H1 (cell line): ENCODE results near the gene SYNJ1.

Experiments
- CEBPB ChIP-seq: IDR thresholded peaks from 2 replicates; pipeline ENCODE4 v1.6.1; 2012; ENCODE audit warnings: low read depth, low read length
- EP300 ChIP-seq, 2 experiments: IDR thresholded peaks; 1 replicate in 1 of 2; 2 replicates in 1 of 2; pipeline ENCODE4 v1.6.1; 2011 to 2012; ENCODE audit warnings: low read depth in 2 of 2, low read length in 2 of 2, mild to moderate bottlenecking in 2 of 2, borderline replicate concordance in 1 of 2, inconsistent platforms in 1 of 2, moderate library complexity in 1 of 2
- EZH2 ChIP-seq: fragments of 200-600 bp; sonication (generic); IDR thresholded peaks from 2 replicates; pipeline ENCODE4 v1.7.1; 2012; ENCODE audit warnings: low read depth, mild to moderate bottlenecking, moderate library complexity, low read length, inconsistent platforms; ENCODE audit not compliant: severe bottlenecking
- KDM1A ChIP-seq: fragments of 200-600, 300-600 bp; sonication (generic); IDR thresholded peaks from 2 replicates; pipeline ENCODE4 v1.7.1; 2016; ENCODE audit warnings: mild to moderate bottlenecking, low read length, borderline replicate concordance
- SP2 ChIP-seq: IDR thresholded peaks from 2 replicates; pipeline ENCODE4 v1.6.1; 2012; ENCODE audit warnings: mild to moderate bottlenecking, low read length, inconsistent platforms
- TF ChIP-seq, protein P1 (sequence below), 3 experiments: IDR thresholded peaks; 1 replicate in 2 of 3; 2 replicates in 1 of 3; pipeline versions ENCODE4 v1.5.1 to v1.6.1; 2011; ENCODE audit warnings: low read length in 3 of 3, mild to moderate bottlenecking in 3 of 3, inconsistent platforms in 2 of 3, low read depth in 1 of 3, moderate library complexity in 1 of 3; ENCODE audit not compliant: insufficient read depth in 1 of 3; ENCODE audit errors: control extremely low read depth in 1 of 3

DNA sequence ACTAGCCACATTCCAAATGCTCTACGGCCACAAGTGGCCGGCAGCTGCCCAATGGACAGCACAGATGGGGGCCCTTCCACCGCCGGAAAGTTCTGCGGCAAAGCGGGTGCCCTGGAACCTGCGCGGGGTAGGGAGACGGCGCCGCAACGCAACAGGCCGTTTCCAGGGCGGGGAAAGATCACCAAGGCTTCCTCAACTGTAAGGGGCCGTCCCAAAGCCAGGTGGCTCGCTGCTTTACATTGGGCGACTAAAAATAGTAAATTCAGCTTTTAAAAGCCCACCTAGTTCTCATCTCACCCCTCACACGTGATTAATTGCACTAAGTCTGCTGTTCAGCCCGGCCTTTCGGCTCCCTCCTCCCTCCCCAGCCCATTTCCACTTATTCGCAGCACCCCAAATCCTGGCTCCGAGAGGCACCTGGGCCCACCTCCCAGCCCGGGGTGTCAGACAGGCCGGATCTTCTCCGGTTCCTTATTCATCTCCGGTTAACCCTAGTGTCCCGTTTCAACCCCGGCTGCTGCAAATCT, 116.3 kb downstream of the SYNJ1 start:
- TF ChIP-seq, protein P1, sequence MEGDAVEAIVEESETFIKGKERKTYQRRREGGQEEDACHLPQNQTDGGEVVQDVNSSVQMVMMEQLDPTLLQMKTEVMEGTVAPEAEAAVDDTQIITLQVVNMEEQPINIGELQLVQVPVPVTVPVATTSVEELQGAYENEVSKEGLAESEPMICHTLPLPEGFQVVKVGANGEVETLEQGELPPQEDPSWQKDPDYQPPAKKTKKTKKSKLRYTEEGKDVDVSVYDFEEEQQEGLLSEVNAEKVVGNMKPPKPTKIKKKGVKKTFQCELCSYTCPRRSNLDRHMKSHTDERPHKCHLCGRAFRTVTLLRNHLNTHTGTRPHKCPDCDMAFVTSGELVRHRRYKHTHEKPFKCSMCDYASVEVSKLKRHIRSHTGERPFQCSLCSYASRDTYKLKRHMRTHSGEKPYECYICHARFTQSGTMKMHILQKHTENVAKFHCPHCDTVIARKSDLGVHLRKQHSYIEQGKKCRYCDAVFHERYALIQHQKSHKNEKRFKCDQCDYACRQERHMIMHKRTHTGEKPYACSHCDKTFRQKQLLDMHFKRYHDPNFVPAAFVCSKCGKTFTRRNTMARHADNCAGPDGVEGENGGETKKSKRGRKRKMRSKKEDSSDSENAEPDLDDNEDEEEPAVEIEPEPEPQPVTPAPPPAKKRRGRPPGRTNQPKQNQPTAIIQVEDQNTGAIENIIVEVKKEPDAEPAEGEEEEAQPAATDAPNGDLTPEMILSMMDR (IDR thresholded peaks at IDR 0.05; ENCODE audit: control extremely low read depth in 1 of 3, insufficient read depth in 1 of 3, low read depth in 1 of 3, low read length in 3 of 3) = no peak
- TF ChIP-seq EZH2 (no peak), KDM1A (no peak), EP300 (IDR thresholded peaks at IDR 0.05; ENCODE audit: borderline replicate concordance in 1 of 2, low read depth in 2 of 2, low read length in 2 of 2) (no peak), SP2 (no peak), CEBPB (no peak)
